Motor neuron (in vitro differentiated cells): ENCODE results near the gene DLGAP1. TPM values are rescaled to one million over a fixed set of nuclear protein-coding genes. Genes with fewer than 3 reads are reported as not detected.
A peak's percentile ranks its signal among the peaks of the same experiment; 100 is the strongest.

Source experiments
- ATAC-seq, 8 experiments: fragments of 200-7000 bp; cut with Tn5 transposase; replicated peaks in 6 of 8; 2 replicates each; pipeline ENCODE4 v1.8.0; 2021; ENCODE audit warnings: mild to moderate bottlenecking in 8 of 8, moderate library complexity in 8 of 8
- H3K27ac ChIP-seq, 2 donors: fragments of 250-450 bp; sonication (Bioruptor Pico); 2 replicates each; pipeline ENCODE4 v1.9.0; 2021; ENCODE audit warnings: antibody characterized with exemption in 2 of 2, mild to moderate bottlenecking in 2 of 2, moderate library complexity in 1 of 2
- H3K4me1 ChIP-seq, 2 donors: fragments of 250-450 bp; sonication (Bioruptor Pico); replicated peaks in 1 of 2; 2 replicates each; pipeline ENCODE4 v1.6.1; 2021; ENCODE audit warnings: antibody characterized with exemption in 2 of 2, mild to moderate bottlenecking in 2 of 2, moderate library complexity in 1 of 2
- H3K4me3 ChIP-seq, 5 donors: fragments of 250-450 bp; sonication (Bioruptor Pico); 2 replicates each; pipeline ENCODE4 v1.9.0; 2021; ENCODE audit warnings: antibody characterized with exemption in 5 of 5, mild to moderate bottlenecking in 5 of 5, moderate library complexity in 4 of 5
- WGBS, 10 experiments: fragments of 450-650 bp; shearing (Covaris generic); methylation state at CpG; one replicate each; pipeline ENCODE4 v1.0.0; 2022; 5-methylcytosine and 5-hydroxymethylcytosine counted together
- in situ Hi-C, 9 experiments: fragments of 400-800 bp; cut with MboI; loops; one replicate each; pipeline ENCODE4 v1.15.0; 2021; ENCODE audit warnings: low sequenced_read_pairs in 9 of 9, low pct_unique_long_range_greater_than_20kb in 2 of 9; ENCODE audit not compliant: unreplicated experiment in 9 of 9
- total RNA-seq, 8 experiments: library from RNA; unstranded; fragments of 300-600 nt; gene quantifications; 2 replicates each; pipeline versions ENCODE4 v1.2.3 to v1.2.4, GENCODE V29; 2022

The DLGAP1 gene
- total RNA-seq, 8 experiments from 2014 or later = 0.36 to 38.2 (median 16.6) TPM

DNA sequence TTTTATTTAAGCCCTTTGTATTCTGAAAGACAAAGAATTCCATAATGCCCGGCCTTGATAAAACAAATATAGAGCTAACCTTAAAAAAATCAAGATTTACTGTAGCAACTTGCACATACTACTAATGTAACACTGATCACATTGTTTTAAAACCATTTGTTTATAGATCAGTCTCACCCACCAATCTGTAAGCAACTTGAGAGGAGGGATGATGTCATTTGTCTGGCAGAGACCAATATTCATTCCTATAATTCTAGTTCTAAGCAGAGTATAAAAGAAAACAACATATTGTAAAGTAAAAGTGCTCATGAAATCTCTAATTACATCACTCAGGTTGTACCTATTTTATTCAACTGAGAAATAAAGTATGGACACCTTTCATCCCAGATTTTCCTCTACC is 624.5 kb downstream of the DLGAP1 start:
- peaks cover 18 to 20% of the 10 kb centered on the region in 2 donors for H3K4me1 ChIP-seq
- no peak overlapping the region for H3K4me3 ChIP-seq
- in situ Hi-C loops = no loop called here
- WGBS, 10 experiments = 83 to 100% (median 100%) methylated on average over 1 of the region's 1 CpG; no CpG with 5 or more reads in 2 of the 10 experiments
- H3K27ac ChIP-seq = no peak overlapping the region
- ATAC-seq = peak in 1 of 8 experiments; percentile 39

DNA sequence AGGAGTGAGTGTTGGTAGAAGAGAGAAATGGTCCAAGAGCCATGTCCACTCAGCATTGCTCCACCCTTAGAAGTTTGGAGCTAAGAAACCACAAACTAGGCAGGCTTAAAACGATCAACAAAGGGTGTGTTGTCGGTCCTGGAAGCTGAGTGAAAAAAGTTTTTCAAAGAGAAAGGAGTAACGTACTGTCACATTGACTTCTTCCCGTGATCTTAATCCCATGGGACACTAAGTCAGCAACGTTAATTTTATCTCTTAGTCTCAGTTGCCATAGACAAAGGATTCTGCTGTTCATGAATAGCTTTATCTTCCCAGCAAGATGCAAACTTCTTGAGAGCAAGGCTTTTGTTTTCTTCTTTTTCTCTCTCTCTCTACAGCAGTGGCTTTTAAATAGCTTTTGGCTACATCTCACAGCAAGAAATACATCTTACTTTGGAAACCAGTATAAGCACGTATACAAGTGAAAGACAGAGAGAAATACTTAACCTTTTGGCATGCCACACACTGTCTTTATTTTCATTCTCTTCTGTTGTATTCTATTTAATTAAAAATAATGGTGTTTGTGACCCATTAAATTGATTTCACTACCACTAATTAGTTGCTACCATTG is 627.8 kb downstream of the DLGAP1 start:
- in situ Hi-C loops = no loop called here
- no peak overlapping the region for H3K4me3 ChIP-seq
- no peak overlapping the region for H3K27ac ChIP-seq
- 11 to 45% (median 24%) methylated on average over 1 to 6 of the region's 6 CpGs for WGBS, 10 experiments
- ATAC-seq = peak in 6 of 8 experiments; percentile 18 to 33 (median 32)
- peaks cover 13 to 17% of the 10 kb centered on the region in 2 donors for H3K4me1 ChIP-seq

DNA sequence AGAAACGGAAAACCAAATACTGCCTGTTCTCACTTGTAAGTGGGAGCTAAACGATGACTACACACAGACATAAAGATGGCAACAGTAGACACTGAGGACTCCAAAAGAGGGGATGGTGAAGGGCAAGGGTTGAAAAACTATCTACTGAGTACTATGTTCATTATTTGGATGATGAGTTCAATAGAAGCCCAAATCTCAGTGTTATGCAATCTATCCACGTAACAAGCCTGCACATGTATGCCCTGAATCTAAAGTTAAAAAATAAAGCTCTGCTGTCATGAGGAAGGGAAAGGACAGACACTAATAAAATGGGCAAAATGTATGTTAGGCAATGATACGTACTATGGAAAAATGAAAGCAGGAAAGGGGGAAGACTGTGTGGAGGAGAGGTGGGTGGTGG is 629.1 kb downstream of the DLGAP1 start:
- Histone ChIP-seq H3K4me3 (no peak overlapping the region), H3K27ac (no peak overlapping the region), H3K4me1 (peaks cover 5 to 9% of the 10 kb centered on the region in 2 donors)
- WGBS, 10 experiments = 20 to 100% (median 95%) methylated on average over 1 to 4 of the region's 4 CpGs
- in situ Hi-C loops = no loop called here
- ATAC-seq = no peak

DNA sequence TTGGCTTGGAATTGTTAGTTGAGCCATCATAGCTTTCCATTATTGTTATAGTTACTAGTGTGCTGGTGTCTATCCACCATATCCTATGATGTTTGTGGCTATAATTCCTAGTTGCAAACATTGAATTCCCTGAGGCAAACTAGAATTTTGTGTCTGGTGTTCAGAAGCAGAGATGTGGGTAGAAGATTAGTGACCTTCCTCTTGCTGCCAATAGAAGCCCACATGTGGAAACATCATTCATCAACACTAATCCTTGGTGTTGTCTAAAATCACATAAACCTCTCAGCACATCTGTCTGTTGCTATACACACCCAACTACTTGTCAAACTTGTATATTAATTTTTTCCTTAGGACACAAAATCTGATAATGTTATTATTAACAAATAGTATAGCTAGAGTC is 631.0 kb downstream of the DLGAP1 start:
- H3K27ac ChIP-seq = no peak overlapping the region
- no peak overlapping the region for H3K4me3 ChIP-seq
- in situ Hi-C loops = no loop called here
- ATAC-seq = peak in 1 of 8 experiments; percentile 34
- peaks cover 5 to 9% of the 10 kb centered on the region in 2 donors for H3K4me1 ChIP-seq

DNA sequence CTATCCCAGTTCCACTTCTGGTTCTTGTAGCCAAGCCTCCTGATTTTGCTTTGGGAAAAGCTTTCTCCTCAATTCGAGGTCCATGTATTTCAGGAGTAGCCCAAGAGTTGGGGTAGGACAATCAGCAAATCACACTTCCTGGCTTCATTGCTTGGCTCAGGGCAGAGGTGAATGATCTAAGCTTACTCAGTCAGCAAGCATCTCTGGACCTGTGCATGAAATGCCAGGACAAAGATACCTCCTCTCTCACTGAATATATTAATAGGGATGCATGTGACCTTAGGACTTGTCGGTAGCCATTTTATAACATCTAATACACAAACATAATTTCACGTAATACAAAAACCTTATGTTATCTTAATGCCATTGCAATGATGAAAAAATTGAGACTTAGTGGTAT is 632.0 kb downstream of the DLGAP1 start:
- no peak overlapping the region for H3K27ac ChIP-seq
- in situ Hi-C loops = no loop called here
- H3K4me1 ChIP-seq = peaks cover 5 to 9% of the 10 kb centered on the region in 2 donors
- ATAC-seq = no peak
- no peak overlapping the region for H3K4me3 ChIP-seq
- 76 to 100% (median 100%) methylated on average over 1 to 3 of the region's 3 CpGs; no CpG with 5 or more reads in 1 of the 10 experiments for WGBS, 10 experiments

DNA sequence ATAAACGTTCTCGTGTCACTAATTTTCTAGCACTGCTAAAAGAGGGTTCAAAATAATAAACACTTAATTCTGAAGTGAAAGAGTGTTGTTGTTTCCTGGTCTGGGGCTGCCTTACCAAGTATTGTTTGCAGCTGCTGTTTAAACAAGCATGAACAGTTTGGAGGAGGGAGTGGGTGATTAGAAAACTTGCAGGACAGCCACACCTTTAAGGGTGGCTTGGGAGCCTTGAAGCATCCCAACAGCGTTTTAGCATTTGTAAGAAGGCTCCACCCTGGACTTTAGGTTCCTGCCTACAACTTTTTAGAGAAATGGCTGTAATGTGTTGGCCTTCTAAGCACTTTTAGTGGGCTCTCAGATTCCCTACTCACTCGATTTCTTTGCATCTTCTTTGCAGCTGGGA is 633.6 kb downstream of the DLGAP1 start:
- in situ Hi-C loops = no loop called here
- H3K4me3 ChIP-seq = no peak overlapping the region
- 22 to 81% (median 55%) methylated on average over 2 to 4 of the region's 4 CpGs; no CpG with 5 or more reads in 1 of the 10 experiments for WGBS, 10 experiments
- H3K27ac ChIP-seq = no peak overlapping the region
- ATAC-seq = peak in 2 of 8 experiments; percentile 47 to 81
- peaks cover 0 to 13% of the 10 kb centered on the region in 2 donors for H3K4me1 ChIP-seq

DNA sequence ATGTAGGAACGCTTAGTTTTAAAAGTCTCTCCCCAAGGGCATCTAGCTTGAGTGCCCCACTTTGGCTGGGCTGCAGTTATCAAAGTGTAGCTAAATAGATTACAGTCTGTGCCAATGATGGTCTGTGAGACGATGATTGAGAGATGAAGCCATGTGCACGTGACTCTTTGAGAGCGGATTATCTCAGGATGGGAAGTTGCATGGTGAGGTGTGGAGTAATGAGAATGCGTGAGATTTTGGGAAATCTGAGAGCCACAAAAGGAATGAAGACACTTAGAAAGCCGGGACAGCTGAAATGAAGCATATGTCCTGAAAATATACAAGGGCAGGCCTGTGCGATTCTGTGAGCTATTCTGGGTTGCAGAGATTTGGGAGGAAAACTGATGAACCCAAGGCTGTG is 635.1 kb downstream of the DLGAP1 start:
- WGBS, 10 experiments = 82 to 100% (median 95%) methylated on average over 1 to 6 of the region's 7 CpGs; no CpG with 5 or more reads in 1 of the 10 experiments
- peaks cover 0 to 13% of the 10 kb centered on the region in 2 donors for H3K4me1 ChIP-seq
- in situ Hi-C loops = no loop called here

DNA sequence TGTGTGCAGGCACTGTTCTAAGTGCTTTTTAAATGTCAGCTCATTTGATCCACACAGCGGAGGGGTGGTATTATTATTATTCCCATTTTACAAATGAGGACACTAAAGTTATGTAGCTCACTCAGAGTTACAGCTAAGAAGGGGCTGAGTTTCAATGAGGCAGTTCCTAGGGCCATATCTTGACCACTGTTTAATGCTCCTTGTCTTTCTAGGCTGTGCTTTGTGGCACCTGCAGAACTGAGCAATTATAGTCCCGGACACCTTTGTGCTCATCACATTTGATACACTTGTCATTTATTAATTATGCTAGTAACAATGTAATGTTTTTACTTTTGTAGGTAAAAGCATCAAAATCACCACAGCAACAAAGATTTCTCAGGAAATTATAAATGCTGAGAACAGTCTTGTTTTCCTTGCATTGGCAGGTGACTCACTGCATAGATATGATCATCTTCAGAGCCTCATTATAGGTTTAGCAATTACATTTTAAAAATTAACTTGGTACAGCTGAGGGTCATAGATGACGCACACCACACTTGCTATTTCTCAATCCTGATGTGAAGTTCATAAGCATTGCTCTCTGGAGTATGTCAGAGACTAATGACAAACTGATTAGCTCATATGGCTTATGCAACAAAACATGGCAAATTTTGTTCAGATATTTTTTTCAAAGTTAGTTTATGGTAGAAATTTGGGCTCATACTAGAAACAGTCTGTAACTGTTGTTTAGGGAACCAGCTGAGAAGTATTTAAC is 638.3 kb downstream of the DLGAP1 start:
- peak; percentile 52 to 98 (median 94) for ATAC-seq
- Histone ChIP-seq H3K27ac (no peak overlapping the region), H3K4me1 (peaks cover 0 to 13% of the 10 kb centered on the region in 2 donors), H3K4me3 (no peak overlapping the region)
- in situ Hi-C loops = no loop called here
- WGBS, 10 experiments = 25 to 100% (median 64%) methylated on average over 1 to 3 of the region's 3 CpGs; no CpG with 5 or more reads in 1 of the 10 experiments

More for the DNA sequence above, 635.1 kb downstream of the DLGAP1 start:
- Histone ChIP-seq H3K27ac (no peak overlapping the region), H3K4me3 (no peak overlapping the region)
- ATAC-seq = no peak

DNA sequence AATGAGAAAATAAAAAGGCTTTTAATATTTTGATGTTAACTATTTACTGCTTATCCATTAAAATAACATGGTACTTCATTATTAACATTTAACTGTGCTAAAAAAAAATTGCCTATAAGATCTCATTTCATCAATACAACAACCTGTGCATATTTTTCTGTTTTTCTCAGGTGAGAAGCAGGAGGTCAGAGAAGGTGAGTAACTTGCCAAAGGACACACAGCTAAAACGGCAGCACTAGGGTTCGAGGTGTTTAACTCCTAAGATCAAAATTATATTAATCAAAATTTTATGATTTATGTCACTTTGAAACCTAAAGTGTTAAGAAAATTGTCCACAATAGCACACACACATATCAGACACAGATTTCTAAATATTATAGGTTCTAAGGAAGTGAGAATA is 639.1 kb downstream of the DLGAP1 start:
- no peak overlapping the region for H3K27ac ChIP-seq
- no peak for ATAC-seq
- in situ Hi-C loops = no loop called here
- H3K4me3 ChIP-seq = no peak overlapping the region
- WGBS, 10 experiments = 62 to 100% (median 89%) methylated on average over 1 to 2 of the region's 2 CpGs
- H3K4me1 ChIP-seq = peaks cover 0 to 13% of the 10 kb centered on the region in 2 donors

DNA sequence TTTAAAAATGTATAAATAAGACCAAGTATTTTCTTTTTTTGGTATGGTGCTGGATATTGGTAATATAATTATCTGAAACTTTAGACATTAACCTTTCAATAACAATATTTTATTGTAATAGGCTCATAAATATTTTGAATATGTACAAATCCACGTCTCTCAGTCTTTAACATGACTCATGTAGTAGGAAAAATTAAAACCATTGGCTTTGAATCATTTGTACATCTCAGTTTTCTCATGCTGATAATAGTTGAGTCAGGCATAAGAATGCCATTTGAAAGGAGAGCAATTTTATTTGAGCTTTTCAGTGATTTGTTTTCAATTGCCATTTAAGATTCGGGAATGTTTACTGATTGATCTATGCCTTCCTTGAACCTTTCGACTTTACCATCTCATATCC is 640.3 kb downstream of the DLGAP1 start:
- peaks cover 0 to 13% of the 10 kb centered on the region in 2 donors for H3K4me1 ChIP-seq
- no peak overlapping the region for H3K4me3 ChIP-seq
- in situ Hi-C loops = no loop called here
- 0 to 100% (median 75%) methylated on average over 1 to 3 of the region's 3 CpGs for WGBS, 10 experiments
- no peak overlapping the region for H3K27ac ChIP-seq
- ATAC-seq = peak in 1 of 8 experiments; percentile 47

DNA sequence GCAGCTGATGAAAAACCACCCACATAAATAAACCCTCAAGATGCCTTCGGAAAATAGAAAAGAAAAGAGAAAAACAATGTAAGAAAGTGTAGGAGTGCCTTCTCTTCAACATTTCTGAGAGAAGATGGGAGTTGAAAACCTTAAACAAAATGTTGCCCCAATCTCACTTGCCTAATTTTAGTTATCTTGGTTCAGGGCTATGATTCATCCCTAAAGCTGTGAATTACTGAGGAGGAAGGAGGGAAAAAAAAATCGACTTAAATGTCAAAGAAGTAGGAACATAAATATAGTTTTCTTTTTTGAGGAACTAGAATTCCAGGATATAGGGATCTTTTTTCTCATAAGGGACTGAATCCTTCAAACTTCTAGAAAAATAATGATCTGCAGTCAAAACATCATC is 644.8 kb downstream of the DLGAP1 start:
- in situ Hi-C loops = no loop called here
- no peak for ATAC-seq
- no peaks in the 10 kb centered on the region for H3K4me1 ChIP-seq
- WGBS, 10 experiments = 31 to 100% (median 81%) methylated on average over 1 to 2 of the region's 2 CpGs
- H3K4me3 ChIP-seq = no peak overlapping the region
- H3K27ac ChIP-seq = no peak overlapping the region

DNA sequence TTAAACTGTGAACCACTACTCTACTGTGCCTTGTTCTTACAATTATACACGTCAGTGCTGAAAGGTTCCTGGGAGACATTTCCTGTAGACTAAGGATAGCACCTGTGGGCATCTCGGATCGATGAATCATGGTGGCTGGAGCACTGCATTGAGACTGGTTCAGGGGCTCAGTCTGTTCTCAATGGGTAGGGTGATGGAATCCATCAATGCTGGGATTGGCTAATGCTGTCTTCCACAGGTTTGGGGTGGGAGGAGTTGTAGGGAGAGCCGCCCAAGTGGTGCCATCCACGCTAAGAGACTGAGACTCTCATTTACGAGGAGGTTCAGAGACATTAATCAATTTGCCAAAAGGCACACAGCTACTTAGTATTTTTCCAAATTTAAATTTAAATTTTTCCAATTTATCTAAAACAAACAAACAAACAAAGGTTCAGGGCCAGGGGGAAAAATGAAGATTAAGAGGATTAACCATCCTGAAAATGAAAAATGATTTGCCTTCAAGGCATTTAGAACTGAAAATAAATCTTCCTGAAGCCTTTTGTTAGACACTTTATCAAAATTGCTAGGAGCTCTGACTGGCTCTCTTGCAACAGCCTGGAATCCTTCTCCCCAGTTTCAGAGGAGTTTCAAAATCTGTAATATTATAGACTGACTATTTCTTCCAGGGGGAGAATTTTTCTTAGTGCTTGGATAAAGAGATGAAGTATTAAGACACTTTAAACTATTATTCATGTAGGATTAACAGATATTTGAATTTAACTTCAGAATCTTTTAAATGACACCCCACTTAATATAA is 645.9 kb downstream of the DLGAP1 start:
- Histone ChIP-seq H3K4me3 (no peak overlapping the region), H3K27ac (no peak overlapping the region), H3K4me1 (no peaks in the 10 kb centered on the region)
- 20 to 90% (median 80%) methylated on average over 1 to 6 of the region's 6 CpGs; no CpG with 5 or more reads in 2 of the 10 experiments for WGBS, 10 experiments
- in situ Hi-C loops = no loop called here
- no peak for ATAC-seq

DNA sequence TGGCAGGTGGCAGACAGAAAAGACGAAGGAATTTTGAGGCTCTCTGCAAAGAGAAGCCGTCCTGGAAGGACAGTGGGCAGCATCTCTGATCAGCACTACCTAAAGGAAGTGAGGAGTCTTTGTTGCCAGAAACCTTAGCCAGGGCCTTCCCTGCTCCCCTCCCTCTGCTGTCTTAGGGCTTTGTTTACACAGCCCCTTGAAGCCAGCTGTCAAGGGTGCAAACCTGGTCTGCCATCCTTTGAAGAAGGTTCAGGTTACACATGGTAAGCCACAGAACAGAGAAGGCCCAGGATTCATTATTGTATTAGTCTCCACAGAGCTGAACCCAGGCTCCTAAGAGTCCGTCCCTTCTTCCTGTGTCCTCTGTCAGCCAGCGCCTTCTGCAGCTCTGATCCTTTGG is 648.5 kb downstream of the DLGAP1 start:
- in situ Hi-C loops = no loop called here
- ATAC-seq = no peak
- no peaks in the 10 kb centered on the region for H3K4me1 ChIP-seq
- no peak overlapping the region for H3K4me3 ChIP-seq
- no peak overlapping the region for H3K27ac ChIP-seq
- WGBS, 10 experiments = 40 to 100% (median 83%) methylated on average over 1 to 3 of the region's 4 CpGs
